Pulmonary artery endothelial cell (primary cell): ENCODE measurements around the gene ZBTB46. TPM values are rescaled to one million over a fixed set of nuclear protein-coding genes. Genes with fewer than 3 reads are reported as not detected.
"Not testable (repeated sequence)": the region's sequence is repeated elsewhere in the genome, so short reads cannot be mapped to it uniquely, and the experiment has no call there.

Experiments used
- DNase-seq: peaks from one replicate; pipeline ENCODE4 v3.0.0-alpha.2; 2011; ENCODE audit warnings: low read depth, low spot score
- total RNA-seq: library from RNA; depleted of rRNA; stranded (reverse); fragments of >200 nt; gene quantifications from 2 replicates; pipeline ENCODE4 v1.2.3, GENCODE V29; 2014

ZBTB46 gene
- total RNA-seq, 1 donor from 2014 or later = 13.0 TPM

DNA sequence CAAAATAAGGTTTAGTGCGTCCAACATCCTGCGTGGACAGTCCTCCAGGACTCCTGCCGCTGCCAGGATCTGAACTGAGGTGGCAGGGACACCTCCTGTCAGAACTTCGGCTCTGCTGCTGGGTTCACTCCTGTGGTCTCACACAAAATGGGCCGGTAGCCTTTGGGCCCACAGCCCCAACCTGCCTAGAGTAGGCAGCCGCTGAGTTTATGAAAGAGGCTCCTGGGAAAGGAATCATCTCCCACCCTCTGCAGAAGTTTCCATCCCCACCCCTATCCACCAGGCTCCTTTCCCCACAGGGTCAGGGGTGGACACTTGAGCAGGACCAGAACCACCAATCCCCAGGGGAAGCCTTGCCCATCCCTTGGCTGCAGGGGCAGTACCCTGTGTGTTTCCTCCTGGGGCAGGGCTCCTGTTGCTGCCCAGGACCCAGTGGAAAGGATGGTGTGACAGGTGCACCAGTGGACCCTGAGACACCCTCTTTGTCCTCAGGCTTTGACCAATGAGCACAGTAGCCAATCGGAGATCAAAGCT, 28.2 kb upstream of the ZBTB46 start:
- DNase-seq = no peak

DNA sequence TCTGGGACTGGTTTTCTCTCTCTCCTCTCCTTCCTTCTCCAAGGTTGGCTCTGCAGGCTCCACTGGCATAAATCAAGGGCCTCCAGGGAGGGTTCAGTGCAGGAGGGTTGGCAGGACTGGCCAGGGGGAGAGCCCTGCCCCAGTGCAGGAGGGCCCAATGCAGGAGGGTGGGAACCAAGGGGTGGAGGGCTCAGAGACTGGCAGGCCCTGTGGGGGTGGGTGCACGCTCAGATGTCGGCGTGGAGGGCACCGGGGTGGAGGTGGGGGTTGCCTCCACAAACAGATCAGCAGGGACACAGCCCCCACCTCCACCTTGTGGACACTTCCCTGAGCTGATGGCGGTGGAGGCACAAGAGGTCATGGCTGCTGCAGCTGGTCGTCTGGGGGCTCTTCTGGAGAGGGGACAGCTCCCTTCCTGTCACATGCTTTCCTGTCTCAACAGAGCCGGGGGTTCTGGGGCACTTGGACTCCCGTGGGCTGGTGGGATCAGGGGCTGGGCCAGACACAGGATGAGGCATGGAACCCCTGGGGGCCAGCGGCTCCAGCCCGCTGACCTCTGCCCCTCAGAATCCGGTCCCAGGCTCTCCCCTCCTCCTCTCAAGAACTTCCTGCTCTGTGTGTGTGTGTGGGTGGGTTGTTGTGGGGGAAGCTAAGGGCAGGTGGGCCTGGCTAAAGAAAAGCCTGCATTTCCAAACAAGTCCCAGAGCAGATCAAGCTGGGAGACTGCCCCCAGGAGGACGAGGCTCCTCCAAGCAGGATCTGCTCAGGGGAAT, 27.5 kb upstream of the ZBTB46 start:
- peak; percentile 30 for DNase-seq

DNA sequence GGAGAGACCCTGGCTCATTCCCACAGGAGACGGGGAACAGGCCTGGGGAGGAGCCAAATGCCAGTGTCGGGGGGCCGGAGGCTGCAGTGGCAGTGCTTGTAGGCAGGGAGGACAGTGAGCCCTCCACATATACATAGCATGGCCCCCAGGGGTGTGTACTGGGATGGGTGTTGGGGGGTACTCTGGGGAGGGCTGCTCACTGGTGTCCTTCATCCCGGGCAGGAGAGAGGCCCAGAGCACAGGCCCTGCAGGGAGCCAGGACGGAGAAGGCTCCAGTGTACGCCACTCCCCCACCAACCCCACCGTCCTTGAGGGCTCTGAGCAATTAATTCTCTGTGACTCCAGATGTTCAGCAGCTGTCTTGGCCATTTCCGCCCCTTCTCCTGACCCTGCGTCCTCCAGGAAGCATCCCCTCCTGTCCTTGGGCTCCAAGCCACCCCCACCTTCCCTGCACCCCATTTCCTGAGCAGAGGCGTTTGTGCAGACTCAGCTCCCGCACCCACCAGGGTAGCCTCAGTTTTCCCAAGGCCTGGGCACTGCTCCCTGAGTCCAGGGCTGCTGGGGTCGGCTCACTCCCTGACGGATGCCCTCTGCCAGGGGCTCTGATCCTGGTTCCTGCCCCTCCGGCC, 26.8 kb upstream of the ZBTB46 start:
- no peak for DNase-seq

DNA sequence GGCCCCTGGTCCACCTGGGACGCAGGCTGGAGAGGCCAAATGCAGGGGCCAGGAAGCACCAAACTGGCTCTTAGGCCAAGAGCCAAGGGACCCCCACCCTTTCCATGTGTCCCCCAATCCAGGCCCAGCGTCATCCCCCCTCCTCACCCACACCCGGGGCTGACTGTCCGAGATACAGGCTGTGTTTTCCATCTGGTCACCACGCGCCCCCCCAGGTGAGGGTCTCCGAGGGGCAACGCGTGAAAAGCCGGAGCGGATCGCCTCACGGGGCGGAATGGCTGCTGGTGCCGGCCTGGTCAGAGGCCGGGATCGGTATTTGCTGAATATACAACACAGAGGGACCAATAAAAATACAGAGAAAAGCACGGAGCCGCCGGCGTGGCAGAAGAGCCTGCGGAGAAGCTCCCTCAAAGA, 25.0 kb upstream of the ZBTB46 start:
- DNase-seq = no peak

DNA sequence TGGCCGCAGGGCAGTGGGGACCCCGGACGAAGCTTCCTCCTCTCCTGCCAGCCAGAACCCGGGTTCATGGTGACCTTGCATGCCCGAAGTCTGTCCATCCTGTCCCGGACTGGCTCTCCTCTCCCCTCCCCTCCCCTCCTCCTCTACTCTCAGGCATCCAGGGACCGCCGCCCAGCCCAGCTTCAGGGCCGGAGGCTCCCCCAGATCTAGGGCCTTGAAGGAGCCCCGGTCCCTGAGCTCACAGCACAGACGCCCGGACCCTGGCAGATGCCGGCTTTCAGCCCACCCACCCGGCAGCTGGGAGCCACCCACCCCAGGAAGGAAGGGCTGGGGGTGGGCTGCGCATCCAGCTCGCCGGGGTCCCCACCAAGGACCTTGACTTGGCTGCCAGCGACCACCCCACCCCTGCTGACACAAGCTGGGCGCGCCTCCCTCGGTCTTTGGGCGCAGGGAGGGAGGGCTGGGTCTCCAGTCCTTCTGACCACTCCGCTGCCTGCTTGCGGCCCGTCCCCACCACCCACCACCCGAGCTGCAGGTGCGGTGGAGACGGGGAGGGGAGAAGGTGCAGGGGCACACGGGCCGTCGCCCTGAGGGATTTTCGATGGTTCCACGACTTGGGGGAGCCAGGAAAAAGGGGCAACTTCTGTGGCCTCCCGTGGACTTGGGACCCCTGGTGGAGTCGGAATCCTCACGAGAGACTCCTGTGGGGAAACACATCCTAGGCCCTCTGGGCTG, 24.5 kb upstream of the ZBTB46 start:
- DNase-seq = no peak

DNA sequence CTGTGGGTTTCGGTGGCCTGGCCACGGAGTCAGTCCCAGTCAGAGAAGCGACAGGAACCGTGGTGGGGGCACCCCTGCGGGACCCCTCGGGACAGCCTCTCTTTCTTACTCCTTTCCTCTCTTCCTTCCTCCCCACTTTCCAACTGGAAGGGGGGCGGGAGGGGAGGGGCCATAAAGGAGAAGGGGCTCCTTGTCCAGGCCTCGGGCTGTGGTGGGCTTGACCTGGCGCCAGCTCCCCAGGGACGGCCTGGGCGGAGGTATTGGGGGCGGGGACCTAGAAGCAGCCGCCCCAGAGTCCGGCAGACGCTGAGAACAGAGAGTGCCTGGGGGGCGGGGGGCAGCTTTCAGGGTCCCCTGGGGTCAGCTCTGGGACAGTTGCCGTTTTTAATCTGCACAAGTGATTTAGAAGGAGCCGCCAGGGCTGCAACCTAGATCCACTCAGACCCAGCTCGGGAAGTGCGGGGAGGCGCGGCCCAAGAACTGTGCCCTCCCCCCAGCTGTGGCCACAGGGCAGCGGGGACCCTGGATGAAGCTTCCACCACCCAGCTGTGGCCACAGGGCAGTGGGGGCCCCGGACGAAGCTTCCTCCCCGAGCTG, 23.8 kb upstream of the ZBTB46 start:
- DNase-seq = no peak

DNA sequence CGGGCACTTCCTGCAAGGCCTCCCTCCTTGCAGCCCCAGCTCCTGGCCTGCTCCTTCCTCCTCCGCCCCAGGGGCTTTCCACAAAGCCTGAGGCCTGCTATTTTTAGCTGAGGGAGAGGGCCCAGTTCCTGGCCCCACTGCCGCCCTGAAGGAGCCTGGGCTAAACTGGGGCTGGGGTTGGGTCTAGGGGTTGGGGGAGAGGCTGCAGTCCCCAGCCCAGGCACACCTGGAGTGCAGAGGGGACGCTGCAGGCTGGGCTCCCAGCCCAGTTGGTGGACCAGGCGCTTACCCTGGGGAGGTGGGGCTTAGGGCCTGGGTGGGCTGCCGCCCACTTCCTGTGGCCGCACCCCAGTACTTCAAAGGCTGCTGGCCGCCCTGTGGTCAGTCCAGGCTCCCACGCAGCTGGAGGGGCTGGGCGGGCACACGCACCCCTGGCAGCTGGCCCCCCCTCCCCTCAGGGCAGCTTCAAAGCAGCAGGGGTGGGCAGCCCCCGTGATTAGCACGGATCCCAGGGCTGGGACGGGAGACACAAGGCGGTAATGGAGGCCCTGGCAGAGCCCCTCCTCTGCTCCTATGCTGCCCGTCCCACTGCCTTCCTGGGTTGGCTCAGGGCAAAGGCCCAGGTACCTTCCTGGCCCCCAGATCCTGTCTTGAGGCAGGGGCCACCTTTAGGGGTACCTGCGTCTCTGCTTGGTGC, 23.2 kb upstream of the ZBTB46 start:
- DNase-seq = no peak

DNA sequence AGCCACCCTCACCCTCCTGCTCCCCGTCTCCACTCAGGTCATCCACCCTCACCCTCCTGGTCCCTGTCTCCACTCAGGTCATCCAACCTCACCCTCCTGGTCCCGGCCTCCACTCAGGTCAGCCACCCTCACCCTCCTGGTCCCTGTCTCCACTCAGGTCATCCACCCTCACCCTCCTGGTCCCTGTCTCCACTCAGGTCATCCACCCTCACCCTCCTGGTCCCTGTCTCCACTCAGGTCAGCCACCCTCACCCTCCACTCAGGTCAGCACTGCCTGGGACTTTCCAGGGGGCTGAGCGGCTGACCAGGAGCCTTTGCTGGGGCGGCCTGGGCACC, 22.6 kb upstream of the ZBTB46 start:
- DNase-seq = not testable (repeated sequence)

DNA sequence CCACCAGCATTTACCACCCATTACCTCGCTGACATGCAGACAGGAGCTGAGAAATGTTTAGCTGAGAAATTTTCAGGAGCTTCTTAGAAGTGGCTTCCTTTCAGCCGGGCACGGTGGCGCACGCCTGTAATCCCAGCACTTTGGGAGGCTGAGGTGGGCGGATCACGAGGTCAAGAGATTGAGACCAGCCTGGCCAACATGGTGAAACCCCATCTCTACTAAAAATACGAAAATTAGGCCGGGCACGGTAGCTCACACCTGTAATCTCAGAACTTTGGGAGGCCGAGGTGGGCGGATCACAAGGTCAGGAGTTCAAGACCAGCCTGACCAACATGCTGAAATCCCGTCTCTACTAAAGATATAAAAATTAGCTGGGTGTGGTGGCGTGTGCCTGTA, 20.5 kb upstream of the ZBTB46 start:
- DNase-seq = not testable (repeated sequence)

DNA sequence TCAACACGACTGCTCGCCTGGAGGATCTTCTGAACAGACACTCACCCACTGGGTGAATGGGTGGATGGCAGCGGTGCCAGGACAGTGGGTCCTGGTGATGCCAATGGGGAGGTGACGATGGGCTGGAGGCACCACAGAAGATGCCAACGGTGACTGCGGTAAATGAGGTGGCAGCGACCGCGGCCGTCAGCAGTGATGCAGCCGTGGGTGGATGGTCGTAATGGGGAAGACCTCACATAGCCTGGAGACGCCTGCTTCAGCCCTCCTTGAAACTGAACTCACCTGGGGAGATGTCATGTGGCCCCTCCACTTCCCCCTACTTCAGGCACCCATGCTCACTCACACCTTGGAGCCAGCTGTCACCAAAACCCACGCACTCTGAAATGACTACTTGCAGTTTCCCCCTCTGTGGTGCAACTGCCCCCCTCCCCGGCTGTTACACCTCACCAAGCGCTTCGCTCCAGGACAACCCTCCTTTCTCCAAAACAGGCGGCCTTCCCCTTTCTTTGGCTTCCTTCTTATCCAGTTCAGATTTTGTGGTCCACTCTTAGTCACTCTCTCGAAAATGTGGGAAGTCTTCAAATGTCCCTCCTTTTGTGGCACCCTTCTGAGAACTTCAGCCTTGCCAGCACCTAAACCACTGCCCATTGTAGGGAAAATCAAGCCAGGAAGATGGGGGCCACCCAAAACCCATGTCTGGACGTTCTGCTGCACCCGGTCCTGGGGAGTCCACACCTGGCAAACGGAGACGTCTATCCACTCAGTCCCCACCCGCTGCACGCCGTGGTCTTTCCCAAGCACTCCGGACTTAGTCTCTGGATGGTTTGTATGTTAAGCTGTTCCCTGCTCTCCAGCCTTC, 19.9 kb upstream of the ZBTB46 start:
- no peak for DNase-seq

DNA sequence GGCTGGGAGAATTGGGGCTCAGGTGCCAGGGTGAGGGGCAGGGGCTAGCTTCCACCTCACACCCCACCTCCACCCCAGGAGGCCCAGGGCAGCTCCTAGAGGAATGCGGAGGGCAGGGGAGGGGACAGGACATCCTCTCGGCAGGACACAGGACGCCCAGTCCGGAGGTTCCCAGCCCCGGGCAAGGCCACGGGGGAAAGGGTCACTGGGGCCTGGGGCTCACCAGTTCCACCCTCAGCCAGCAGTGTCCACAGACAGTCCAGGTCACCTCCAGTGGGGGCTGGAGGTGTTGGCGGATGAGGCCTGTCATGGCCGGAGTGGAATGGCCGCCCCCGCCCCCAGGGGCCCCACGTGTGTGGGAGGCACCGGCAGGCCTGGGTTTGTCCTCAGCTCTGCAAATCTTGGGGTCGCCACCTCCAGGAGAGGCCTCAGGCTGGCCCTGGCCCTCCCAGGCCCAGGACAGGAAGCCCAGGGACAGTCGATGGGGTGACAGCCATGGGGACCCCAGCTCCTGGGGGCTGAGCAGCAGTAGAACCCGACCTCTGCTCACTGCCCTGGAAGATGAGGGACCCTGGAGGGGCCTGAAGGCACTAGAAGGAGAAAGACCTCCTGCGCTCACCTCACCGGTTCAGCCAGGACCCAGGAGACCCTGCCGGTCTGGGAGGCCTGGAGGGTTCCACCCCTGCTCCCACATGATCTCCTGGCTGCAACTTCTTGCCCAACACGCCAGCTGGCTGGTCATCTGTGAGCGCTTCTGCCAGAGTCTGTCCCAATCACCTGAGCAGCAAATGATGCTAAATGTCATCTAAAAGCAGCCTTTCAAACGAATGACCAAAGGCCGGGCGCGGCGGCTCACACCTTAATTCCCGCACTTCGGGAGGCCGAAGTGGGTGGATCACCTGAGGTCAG, 17.2 kb upstream of the ZBTB46 start:
- DNase-seq = no peak

DNA sequence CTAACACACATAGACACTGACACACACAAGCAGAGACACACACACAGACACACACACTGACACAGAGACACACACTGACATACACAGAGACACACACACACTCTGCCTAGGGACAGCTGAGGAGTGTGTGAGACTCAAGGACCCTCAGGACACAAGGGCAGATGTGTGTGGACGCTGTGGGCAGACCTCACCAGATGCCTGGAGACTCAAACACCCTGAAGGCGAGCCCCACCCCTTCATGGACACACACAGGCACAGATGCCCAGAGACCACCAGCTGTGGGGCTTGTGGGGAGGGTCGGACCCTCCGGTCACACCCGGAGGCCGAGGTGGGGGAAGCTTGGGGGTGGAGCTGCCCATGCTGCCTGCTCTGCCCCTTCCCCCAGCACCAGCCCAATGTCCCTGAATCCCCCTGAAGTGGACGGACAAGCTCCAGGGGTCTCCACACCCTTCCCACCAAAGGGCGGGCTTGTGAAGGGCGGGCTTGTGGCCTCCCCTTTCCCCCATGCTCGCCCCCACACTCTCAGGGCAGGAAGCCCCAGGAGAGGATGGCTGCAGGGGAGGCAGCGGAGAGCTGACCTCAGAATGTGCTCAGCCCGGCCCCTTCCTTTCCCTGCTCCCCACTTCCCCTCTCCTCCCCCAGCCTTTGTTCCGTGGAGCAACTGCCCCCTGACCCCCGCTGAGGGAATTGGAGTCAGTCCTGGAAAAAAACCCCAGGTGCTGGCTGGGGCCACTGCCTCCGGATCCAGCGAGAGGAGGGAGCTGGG, 16.4 kb upstream of the ZBTB46 start:
- no peak for DNase-seq

DNA sequence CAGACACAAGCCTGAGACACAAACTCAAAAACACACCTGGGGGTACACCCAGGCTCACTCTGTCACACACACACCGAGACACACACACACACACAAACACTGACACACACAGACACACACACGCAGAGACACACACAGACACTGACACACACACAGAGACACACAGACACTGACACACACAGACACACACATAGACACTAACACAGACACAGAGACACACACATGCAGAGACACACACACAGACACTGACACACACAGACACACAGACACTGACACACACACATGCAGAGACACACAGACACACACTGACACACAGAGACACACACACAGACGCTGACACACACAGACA, 15.8 kb upstream of the ZBTB46 start:
- DNase-seq = no peak

DNA sequence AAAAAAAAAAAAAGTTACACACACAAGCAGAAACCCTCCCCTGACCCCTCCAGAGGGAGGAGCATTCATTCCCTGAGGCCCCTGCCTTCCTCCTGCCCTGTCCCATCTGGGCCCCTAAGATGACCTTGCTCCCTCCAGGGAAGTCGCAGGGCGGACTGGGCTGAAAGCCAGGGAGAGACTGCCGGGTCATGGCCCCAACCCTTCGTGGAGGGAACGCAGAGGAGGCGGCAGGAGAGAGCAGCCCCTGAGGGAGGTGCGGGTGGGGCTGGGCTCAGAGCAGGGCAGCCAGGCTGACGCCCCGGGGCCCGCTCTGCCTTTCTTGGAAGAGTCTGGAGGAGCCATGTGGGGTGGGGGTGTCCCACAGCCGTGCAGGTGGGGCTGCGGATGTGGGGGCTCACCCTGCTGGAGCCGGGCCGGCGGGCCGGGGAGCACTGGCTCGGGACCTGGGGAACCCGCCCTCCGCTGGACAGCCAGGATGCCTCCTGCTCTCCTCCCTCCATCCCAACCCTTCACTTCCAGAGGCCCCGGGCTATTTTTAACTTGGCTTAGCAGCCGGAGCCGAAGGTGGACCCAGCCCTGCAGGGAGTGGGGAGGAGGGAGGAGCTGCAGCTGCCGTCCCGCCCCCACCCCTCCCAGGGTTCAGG, 15.2 kb upstream of the ZBTB46 start:
- DNase-seq = no peak

DNA sequence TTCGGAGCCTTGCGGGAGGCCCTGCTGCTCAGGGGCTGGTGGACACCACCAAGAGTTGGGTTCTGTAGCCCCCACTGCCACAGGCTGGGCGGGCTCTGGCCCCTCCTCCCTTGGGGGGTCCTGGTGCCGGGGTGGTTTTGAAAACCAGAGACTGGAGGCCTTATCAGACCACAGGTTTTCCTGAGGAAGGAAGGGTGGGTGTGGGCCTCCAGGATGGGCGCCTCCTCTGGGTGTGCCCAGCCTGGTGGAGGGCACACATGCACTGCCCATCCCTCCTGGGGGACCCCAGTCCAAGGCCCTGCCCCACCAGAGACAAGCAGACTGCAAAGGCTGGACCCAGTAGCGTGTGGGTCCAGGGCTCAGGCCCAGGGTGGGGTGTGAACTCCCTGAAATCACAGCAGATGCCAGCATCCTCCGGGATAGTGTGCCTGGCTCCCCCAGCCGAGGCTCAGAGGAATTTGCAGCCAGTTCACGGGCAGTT, 13.5 kb upstream of the ZBTB46 start:
- no peak for DNase-seq

DNA sequence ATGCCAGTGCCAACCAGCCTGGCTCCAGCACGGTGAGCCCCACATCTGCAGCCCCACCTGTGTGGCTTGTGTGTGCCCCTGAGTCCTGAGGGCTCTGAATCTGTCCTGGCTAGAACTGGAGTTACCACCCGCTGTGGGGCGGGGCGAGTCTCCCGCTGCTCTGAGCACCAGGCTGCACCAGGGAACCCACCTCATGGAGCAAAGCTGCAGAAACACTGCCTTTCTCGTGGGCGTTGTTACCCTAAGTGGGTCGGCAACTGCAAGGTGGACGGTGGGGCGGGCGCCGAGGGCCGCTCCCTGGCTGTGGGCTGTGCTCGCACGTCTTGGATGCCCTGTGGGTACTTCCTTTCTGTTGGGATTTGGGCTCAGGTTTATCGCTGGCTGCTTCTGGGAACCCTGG, 12.7 kb upstream of the ZBTB46 start:
- DNase-seq = no peak

DNA sequence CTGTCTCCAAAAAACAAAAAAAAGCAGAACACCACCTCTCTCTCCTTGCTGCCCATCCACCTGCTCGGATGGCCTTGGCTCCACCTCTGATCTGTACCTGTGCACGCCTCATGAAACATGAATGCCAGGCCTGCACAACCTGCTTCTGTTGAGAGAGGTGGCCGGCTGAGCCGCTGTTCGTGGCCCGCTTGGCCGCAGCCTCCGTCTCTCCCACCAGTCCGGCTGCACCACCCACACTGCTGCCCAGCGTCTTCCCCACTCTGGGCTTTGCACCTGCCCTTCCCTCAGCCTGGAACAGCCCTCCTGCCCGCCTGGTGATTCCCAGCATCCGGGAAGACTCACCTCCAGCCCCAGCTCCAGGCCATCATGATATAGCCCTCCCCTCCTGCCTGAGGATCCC, 12.2 kb upstream of the ZBTB46 start:
- DNase-seq = no peak

DNA sequence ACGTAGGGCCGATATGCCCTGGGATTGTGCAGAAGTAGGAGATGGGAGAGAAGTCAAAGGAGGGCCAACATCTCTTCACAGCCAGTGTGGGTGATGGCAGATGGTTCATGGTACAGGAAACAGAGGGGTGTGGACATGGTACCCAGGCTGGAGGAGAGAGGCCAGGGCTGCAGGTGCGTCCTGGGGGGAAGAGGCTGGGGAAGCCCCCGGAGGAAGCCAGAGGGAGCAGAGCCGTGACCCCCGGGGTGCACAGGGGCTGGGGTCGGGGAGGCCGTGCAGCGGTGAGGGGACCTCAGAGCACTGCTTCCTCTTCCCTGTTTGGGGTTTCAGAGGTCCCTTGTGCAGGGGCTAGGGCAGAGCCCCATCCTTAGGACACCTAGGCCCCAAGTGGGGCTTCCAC, 11.2 kb upstream of the ZBTB46 start:
- DNase-seq = no peak
